Sigmoid colon (tissue), 7 donors: ENCODE measurements around the gene RRP1. TPM values are rescaled to one million over a fixed set of nuclear protein-coding genes. Genes with fewer than 3 reads are reported as not detected.

Source experiments
- DNase-seq: peaks from one replicate; pipeline ENCODE4 v3.0.0-alpha.2; 2019
- H3K27ac ChIP-seq, 4 donors: fragments of 200-600 bp; sonication (generic); one replicate each; pipeline ENCODE4 v1.5.1; 2016 to 2019; ENCODE audit warnings: mild to moderate bottlenecking in 1 of 4
- H3K27me3 ChIP-seq, 3 donors: fragments of 200-600 bp; sonication (generic); one replicate each; pipeline ENCODE4 v1.5.1; 2019; ENCODE audit warnings: mild to moderate bottlenecking in 1 of 3
- H3K36me3 ChIP-seq, 4 donors: fragments of 200-600 bp; sonication (generic); one replicate each; pipeline ENCODE4 v1.5.1; 2016 to 2019
- H3K4me1 ChIP-seq, 4 donors: fragments of 200-600 bp; sonication (generic); one replicate each; pipeline ENCODE4 v1.5.1; 2017 to 2019
- H3K4me3 ChIP-seq, 4 donors: fragments of 200-600 bp; sonication (generic); one replicate each; pipeline ENCODE4 v1.5.1; 2017 to 2019; ENCODE audit warnings: mild to moderate bottlenecking in 2 of 4, moderate library complexity in 1 of 4
- H3K9me3 ChIP-seq, 4 donors: fragments of 200-600 bp in 3 of 4; sonication (generic) in 3 of 4; one replicate each; pipeline versions ENCODE4 v1.5.1 to v1.6.1; 2013 to 2019
- CTCF ChIP-seq, 4 experiments: fragments of 450-650 bp in 3 of 4; fragments of 200-600 bp in 1 of 4; IDR thresholded peaks; one replicate each; pipeline ENCODE4 v1.5.1; 2016 to 2019; ENCODE audit warnings: antibody characterized with exemption in 4 of 4, mild to moderate bottlenecking in 3 of 4, moderate library complexity in 2 of 4
- EP300 ChIP-seq, 4 donors: sonication (generic); formaldehyde crosslinking; IDR thresholded peaks; one replicate each; pipeline ENCODE4 v1.6.1; 2017; ENCODE audit warnings: antibody characterized with exemption in 4 of 4
- POLR2A ChIP-seq, 2 donors: fragments of 450-650 bp; IDR thresholded peaks; one replicate each; pipeline ENCODE4 v1.6.1; 2016; ENCODE audit warnings: antibody characterized with exemption in 2 of 2, mild to moderate bottlenecking in 2 of 2, moderate library complexity in 2 of 2
- POLR2AphosphoS5 ChIP-seq, 4 donors: sonication (generic); formaldehyde crosslinking; IDR thresholded peaks; one replicate each; pipeline ENCODE4 v1.6.1; 2017; ENCODE audit warnings: antibody characterized with exemption in 4 of 4
- WGBS, 2 donors: extraction: QIAGEN DNeasy Blood & Tissue Kit; methylation state at CpG; one replicate each; pipeline ENCODE4 v1.1.7; 2013; 5-methylcytosine and 5-hydroxymethylcytosine counted together
- intact Hi-C: fragments of 100-400 bp; cut with DNase I; formaldehyde crosslinking; loops from one replicate; pipeline ENCODE4 v1.15.1; 2023
- polyA plus RNA-seq, 3 donors: library from polyadenylated mRNA; stranded (reverse); fragments of 200-250 nt; gene quantifications; one replicate each; pipeline ENCODE4 v1.2.3, GENCODE V29; 2013
- total RNA-seq, 4 donors: library from RNA; depleted of rRNA; stranded (reverse); fragments of >200 nt; gene quantifications; one replicate each; pipeline ENCODE4 v1.1.0, GENCODE V29; 2016
- donor health status: healthy with polysubstance abuse.
- donor health status: Bipolar disorder and iron deficiency.
- donor health status: healthy.

The RRP1 gene
- total and polyA plus RNA-seq, 7 donors = 3.9 to 16.2 (median 10.5) TPM

- no peak overlapping the region for H3K4me3 ChIP-seq
- no peak for TF ChIP-seq EP300 (IDR thresholded peaks at IDR 0.05)
- TF ChIP-seq POLR2A (IDR thresholded peaks at IDR 0.05) = no peak
- no peak for TF ChIP-seq POLR2AphosphoS5 (IDR thresholded peaks at IDR 0.05)
- no peak for TF ChIP-seq CTCF (IDR thresholded peaks at IDR 0.05)
- no peaks in the 10 kb centered on the region for H3K9me3 ChIP-seq
- 84 to 95% methylated on average over 12 of the region's 12 CpGs for WGBS, 2 donors
- no peak overlapping the region for H3K27ac ChIP-seq
- peaks cover 35 to 79% (median 51%) of the 10 kb centered on the region in 4 donors for H3K36me3 ChIP-seq
- DNase-seq = no peak
- intact Hi-C loops = no loop called here
- H3K27me3 ChIP-seq = no peaks in the 10 kb centered on the region
- H3K4me1 ChIP-seq = peaks cover 0 to 21% (median 14%) of the 10 kb centered on the region in 4 donors
Measured at GRCh38 chr21:43794311-43794710, 4.9 kb downstream of the RRP1 start.

- peaks cover 40 to 85% (median 55%) of the 10 kb centered on the region in 4 donors for H3K36me3 ChIP-seq
- H3K4me3 ChIP-seq = no peak overlapping the region
- no peaks in the 10 kb centered on the region for H3K9me3 ChIP-seq
- WGBS, 2 donors = 91 to 93% methylated on average over 14 of the region's 14 CpGs
- H3K27me3 ChIP-seq = no peaks in the 10 kb centered on the region
- TF ChIP-seq POLR2AphosphoS5 (IDR thresholded peaks at IDR 0.05) (no peak), CTCF (IDR thresholded peaks at IDR 0.05) (no peak), EP300 (IDR thresholded peaks at IDR 0.05) (no peak), POLR2A (IDR thresholded peaks at IDR 0.05) (no peak)
- intact Hi-C loops = no loop called here
- DNase-seq = no peak
- peaks cover 0 to 19% (median 12%) of the 10 kb centered on the region in 4 donors for H3K4me1 ChIP-seq
- no peak overlapping the region for H3K27ac ChIP-seq
Measured at GRCh38 chr21:43794857-43795256, 5.5 kb downstream of the RRP1 start.

GRCh38 chr21:43797415-43797814, 8.0 kb downstream of the RRP1 start:
- no peaks in the 10 kb centered on the region for H3K9me3 ChIP-seq
- TF ChIP-seq POLR2A (IDR thresholded peaks at IDR 0.05) (no peak), CTCF (IDR thresholded peaks at IDR 0.05) (no peak), POLR2AphosphoS5 (IDR thresholded peaks at IDR 0.05) (no peak), EP300 (IDR thresholded peaks at IDR 0.05) (no peak)
- no peaks in the 10 kb centered on the region for H3K4me1 ChIP-seq
- WGBS, 2 donors = 93% methylated on average over 19 of the region's 19 CpGs
- H3K27ac ChIP-seq = no peak overlapping the region
- intact Hi-C loops = no loop called here
- no peak for DNase-seq
- H3K4me3 ChIP-seq = no peak overlapping the region
- peaks cover 40 to 100% (median 70%) of the 10 kb centered on the region in 4 donors for H3K36me3 ChIP-seq
- no peaks in the 10 kb centered on the region for H3K27me3 ChIP-seq

GRCh38 chr21:43797925-43798715, 8.7 kb downstream of the RRP1 start:
- intact Hi-C loops = no loop called here
- H3K27ac ChIP-seq = no peak overlapping the region
- peaks cover 40 to 100% (median 74%) of the 10 kb centered on the region in 4 donors for H3K36me3 ChIP-seq
- H3K4me1 ChIP-seq = no peaks in the 10 kb centered on the region
- H3K9me3 ChIP-seq = no peaks in the 10 kb centered on the region
- DNase-seq = no peak
- WGBS, 2 donors = 93 to 95% methylated on average over 30 of the region's 30 CpGs
- no peaks in the 10 kb centered on the region for H3K27me3 ChIP-seq
- H3K4me3 ChIP-seq = no peak overlapping the region
- TF ChIP-seq POLR2A (IDR thresholded peaks at IDR 0.05) (no peak), CTCF (IDR thresholded peaks at IDR 0.05) (no peak), EP300 (IDR thresholded peaks at IDR 0.05) (no peak), POLR2AphosphoS5 (IDR thresholded peaks at IDR 0.05) (no peak)
